Duodenal mucosa (tissue), 2 donors: ENCODE measurements around the gene DACT2.

Source experiments
- H3K27ac ChIP-seq: one replicate; pipeline ENCODE4 v1.7.0; 2013; ENCODE audit warnings: low read depth, low read length
- H3K27me3 ChIP-seq, 2 donors: one replicate each; pipeline ENCODE4 v1.7.0; 2013; ENCODE audit warnings: low read length in 2 of 2, control low read depth in 1 of 2; ENCODE audit not compliant: insufficient read depth in 2 of 2, control insufficient read depth in 1 of 2
- H3K36me3 ChIP-seq, 2 donors: one replicate each; pipeline ENCODE4 v1.7.0; 2013; ENCODE audit warnings: low read length in 2 of 2, control low read depth in 1 of 2; ENCODE audit not compliant: insufficient read depth in 2 of 2, control insufficient read depth in 1 of 2
- H3K4me1 ChIP-seq, 2 donors: one replicate each; pipeline ENCODE4 v1.7.0; 2013; ENCODE audit warnings: low read length in 2 of 2, control low read depth in 1 of 2; ENCODE audit not compliant: insufficient read depth in 2 of 2, control insufficient read depth in 1 of 2
- H3K4me3 ChIP-seq, 2 donors: one replicate each; pipeline ENCODE4 v1.7.0; 2013; ENCODE audit warnings: low read length in 2 of 2, low read depth in 1 of 2
- H3K9ac ChIP-seq, 2 donors: one replicate each; pipeline ENCODE4 v1.7.0; 2013; ENCODE audit warnings: low read length in 2 of 2, low read depth in 1 of 2
- H3K9me3 ChIP-seq, 2 donors: one replicate each; pipeline ENCODE4 v1.7.0; 2013; ENCODE audit warnings: low read length in 2 of 2, control low read depth in 1 of 2; ENCODE audit not compliant: control insufficient read depth in 1 of 2

The DACT2 gene

GRCh38 chr6:168319279-168320111, at the start of gene DACT2:
TSS of gene DACT2 (minus strand) at chr6:168319777. CDS start at chr6:168319633, 144 bp downstream.
- peak within 1 kb of the TSS; percentile 50 to 62 for H3K4me3 ChIP-seq
- no peaks in the 10 kb centered on the region for H3K36me3 ChIP-seq
- peaks cover 4 to 6% of the 10 kb centered on the region in 2 donors for H3K4me1 ChIP-seq
- H3K9ac ChIP-seq, result no peak within 1 kb of the TSS
- peaks cover 0 to 20% of the 10 kb centered on the region in 2 donors for H3K27me3 ChIP-seq
- H3K27ac ChIP-seq, result no peak within 1 kb of the TSS
- peaks cover 0 to 5% of the 10 kb centered on the region in 2 donors for H3K9me3 ChIP-seq

- no peak overlapping the region for H3K27ac ChIP-seq
- H3K9me3 ChIP-seq, result peaks cover 0 to 2% of the 10 kb centered on the region in 2 donors
- H3K36me3 ChIP-seq, result no peaks in the 10 kb centered on the region
- no peak overlapping the region for H3K4me3 ChIP-seq
- H3K27me3 ChIP-seq, result no peaks in the 10 kb centered on the region
- H3K4me1 ChIP-seq, result peaks cover 8 to 14% of the 10 kb centered on the region in 2 donors
- H3K9ac ChIP-seq, result no peak overlapping the region
Observed at GRCh38 chr6:168368936-168369335, 49.4 kb upstream of the DACT2 start.

- Histone ChIP-seq H3K9ac (no peak overlapping the region), H3K4me3 (no peak overlapping the region), H3K27ac (no peak overlapping the region), H3K36me3 (no peaks in the 10 kb centered on the region), H3K27me3 (no peaks in the 10 kb centered on the region), H3K9me3 (peaks cover 0 to 2% of the 10 kb centered on the region in 2 donors), H3K4me1 (peaks cover 5 to 12% of the 10 kb centered on the region in 2 donors)
Observed at GRCh38 chr6:168368066-168368820, 48.7 kb upstream of the DACT2 start.

GRCh38 chr6:168367285-168367751, 47.7 kb upstream of the DACT2 start:
- Histone ChIP-seq H3K9ac (no peak overlapping the region), H3K9me3 (peaks cover 0 to 2% of the 10 kb centered on the region in 2 donors), H3K27ac (no peak overlapping the region)

GRCh38 chr6:168366473-168366872, 46.9 kb upstream of the DACT2 start:
- Histone ChIP-seq H3K36me3 (no peaks in the 10 kb centered on the region), H3K27me3 (no peaks in the 10 kb centered on the region), H3K9me3 (peaks cover 0 to 2% of the 10 kb centered on the region in 2 donors), H3K27ac (no peak overlapping the region), H3K4me1 (no peaks in the 10 kb centered on the region), H3K9ac (no peak overlapping the region), H3K4me3 (no peak overlapping the region)

More at GRCh38 chr6:168367285-168367751, 47.7 kb upstream of the DACT2 start:
- no peak overlapping the region for H3K4me3 ChIP-seq
- H3K27me3 ChIP-seq, result no peaks in the 10 kb centered on the region
- peaks cover 0 to 3% of the 10 kb centered on the region in 2 donors for H3K4me1 ChIP-seq
- no peaks in the 10 kb centered on the region for H3K36me3 ChIP-seq

GRCh38 chr6:168365422-168366165, 46.0 kb upstream of the DACT2 start:
- Histone ChIP-seq H3K27me3 (no peaks in the 10 kb centered on the region), H3K36me3 (no peaks in the 10 kb centered on the region), H3K9me3 (peaks cover 0 to 2% of the 10 kb centered on the region in 2 donors)

GRCh38 chr6:168364793-168365421, 45.3 kb upstream of the DACT2 start:
- no peak overlapping the region for H3K27ac ChIP-seq
- no peaks in the 10 kb centered on the region for H3K27me3 ChIP-seq
- H3K4me1 ChIP-seq, result no peaks in the 10 kb centered on the region
- H3K9me3 ChIP-seq, result peaks cover 0 to 2% of the 10 kb centered on the region in 2 donors
- no peaks in the 10 kb centered on the region for H3K36me3 ChIP-seq
- no peak overlapping the region for H3K4me3 ChIP-seq
- no peak overlapping the region for H3K9ac ChIP-seq

More at GRCh38 chr6:168365422-168366165, 46.0 kb upstream of the DACT2 start:
- Histone ChIP-seq H3K9ac (no peak overlapping the region), H3K4me3 (no peak overlapping the region), H3K4me1 (no peaks in the 10 kb centered on the region), H3K27ac (no peak overlapping the region)

GRCh38 chr6:168363811-168364792, 44.5 kb upstream of the DACT2 start:
- no peak overlapping the region for H3K9ac ChIP-seq
- no peak overlapping the region for H3K4me3 ChIP-seq
- no peak overlapping the region for H3K27ac ChIP-seq
- H3K27me3 ChIP-seq, result no peaks in the 10 kb centered on the region
- H3K9me3 ChIP-seq, result peaks cover 0 to 2% of the 10 kb centered on the region in 2 donors
- no peaks in the 10 kb centered on the region for H3K36me3 ChIP-seq
- no peaks in the 10 kb centered on the region for H3K4me1 ChIP-seq

- Histone ChIP-seq H3K27ac (no peak overlapping the region), H3K27me3 (no peaks in the 10 kb centered on the region), H3K9ac (no peak overlapping the region), H3K4me3 (no peak overlapping the region), H3K4me1 (no peaks in the 10 kb centered on the region), H3K36me3 (no peaks in the 10 kb centered on the region), H3K9me3 (peaks cover 0 to 2% of the 10 kb centered on the region in 2 donors)
Observed at GRCh38 chr6:168363302-168363701, 43.7 kb upstream of the DACT2 start.
